HCT116 (cell line): ENCODE results near the gene CCDC89. TPM values are rescaled to one million over a fixed set of nuclear protein-coding genes. Genes with fewer than 3 reads are reported as not detected.

Source experiments
- ATAC-seq: fragments of 200-7000 bp; cut with Tn5 transposase; 2 replicates; pipeline ENCODE4 v1.9.1; 2020; ENCODE audit warnings: mild to moderate bottlenecking, moderate library complexity
- BruUV-seq: library from RNA; stranded (reverse); fragments of 400-500 nt; replicated peaks from 2 replicates; lab custom pipeline; 2021; lab: Mats Ljungman, UMichigan
- CTCF ChIA-PET: fragments of 300-600 bp; sonication (Branson Sonifier 250); formaldehyde crosslinking; loops from one replicate; lab custom pipeline; 2021; ENCODE audit warnings: antibody characterized with exemption; lab: Charles Lee
- POLR2A ChIA-PET: fragments of 300-600, 350-600 bp; sonication (Branson Sonifier 250); formaldehyde crosslinking; loops from one replicate; lab custom pipeline; 2021; ENCODE audit warnings: antibody characterized with exemption; lab: Charles Lee
- RAD21 ChIA-PET, 2 experiments: fragments of 300-600 bp; sonication (Branson Sonifier 250); formaldehyde crosslinking; loops; one replicate each; lab custom pipeline; 2023; ENCODE audit warnings: low total read pairs in 2 of 2; ENCODE audit not compliant: uncharacterized antibody in 2 of 2, unreplicated experiment in 2 of 2, low non-redundant PET in 1 of 2; lab: Charles Lee
- DNase-seq: peaks from one replicate; pipeline ENCODE4 v3.0.0-alpha.2; 2010; ENCODE audit warnings: low read depth, low spot score
- H2AFZ ChIP-seq: fragments of 200-600 bp; shearing (Covaris generic), sonication (generic); 2 replicates; pipeline ENCODE4 v1.6.1; 2017; ENCODE audit warnings: low read depth, mixed run types, mixed read lengths, antibody characterized with exemption, low read length; ENCODE audit not compliant: poor library complexity, severe bottlenecking
- H3K27ac ChIP-seq: 2 replicates; pipeline ENCODE4 v1.5.1; 2012; ENCODE audit warnings: low read depth, low read length
- H3K27me3 ChIP-seq: fragments of 200-600 bp; sonication (generic); 2 replicates; pipeline ENCODE4 v1.6.1; 2016; ENCODE audit warnings: mixed run types, low read length, mixed read lengths; ENCODE audit not compliant: insufficient read depth
- H3K36me3 ChIP-seq, 2 experiments: fragments of 200-500 bp in 1 of 2; fragments of 200-600 bp in 1 of 2; sonication (Bioruptor generic) in 1 of 2; sonication (generic) in 1 of 2; 2 replicates each; pipeline versions ENCODE4 v1.5.1 to v1.6.1; 2014 to 2016; ENCODE audit warnings: low read length in 2 of 2, inconsistent platforms in 1 of 2, mixed read lengths in 1 of 2, mixed run types in 1 of 2; ENCODE audit not compliant: insufficient read depth in 2 of 2, control insufficient read depth in 1 of 2
- H3K4me1 ChIP-seq, 2 experiments: fragments of 200-600 bp in 1 of 2; sonication (generic) in 1 of 2; 2 replicates each; pipeline versions ENCODE4 v1.5.1 to v1.6.1; 2012 to 2017; ENCODE audit warnings: low read length in 2 of 2, inconsistent platforms in 1 of 2, mild to moderate bottlenecking in 1 of 2, mixed read lengths in 1 of 2, mixed run types in 1 of 2, moderate library complexity in 1 of 2; ENCODE audit not compliant: insufficient read depth in 2 of 2, control insufficient read depth in 1 of 2
- H3K4me2 ChIP-seq: fragments of 200-600 bp; sonication (generic); 2 replicates; pipeline ENCODE4 v1.6.1; 2017; ENCODE audit warnings: mixed run types, low read length, mixed read lengths
- H3K4me3 ChIP-seq, 2 experiments: fragments of 200-600 bp in 1 of 2; sonication (generic) in 1 of 2; replicated peaks in 1 of 2; 2 replicates each; pipeline ENCODE4 v1.5.1; 2011 to 2016; ENCODE audit warnings: low read length in 2 of 2, control low read depth in 1 of 2, low read depth in 1 of 2, mild to moderate bottlenecking in 1 of 2, mixed read lengths in 1 of 2, mixed run types in 1 of 2
- H3K79me2 ChIP-seq: fragments of 200-600 bp; sonication (generic); 2 replicates; pipeline ENCODE4 v1.6.1; 2017; ENCODE audit warnings: mild to moderate bottlenecking, mixed run types, low read length, moderate library complexity, mixed read lengths; ENCODE audit not compliant: insufficient read depth
- H3K9ac ChIP-seq: fragments of 200-600 bp; sonication (generic); 2 replicates; pipeline ENCODE4 v1.6.1; 2016; ENCODE audit warnings: low read length, mixed read lengths
- H3K9me2 ChIP-seq: fragments of 200-600 bp; sonication (generic), shearing (Covaris generic); 2 replicates; pipeline ENCODE4 v1.6.1; 2017; ENCODE audit warnings: mixed run types, mild to moderate bottlenecking, moderate library complexity; ENCODE audit not compliant: insufficient read depth
- H3K9me3 ChIP-seq, 2 experiments: fragments of 200-500 bp in 1 of 2; fragments of 200-600 bp in 1 of 2; sonication (Bioruptor generic) in 1 of 2; sonication (generic) in 1 of 2; 2 replicates each; pipeline ENCODE4 v1.6.1; 2014 to 2017; ENCODE audit warnings: low read length in 2 of 2, mixed read lengths in 2 of 2, inconsistent platforms in 1 of 2, low read depth in 1 of 2, mild to moderate bottlenecking in 1 of 2, mixed run types in 1 of 2, moderate library complexity in 1 of 2; ENCODE audit not compliant: control insufficient read depth in 1 of 2, insufficient read depth in 1 of 2
- H4K20me1 ChIP-seq: fragments of 200-600 bp; sonication (generic), shearing (Covaris generic); 2 replicates; pipeline ENCODE4 v1.6.1; 2017; ENCODE audit warnings: mixed run types, mild to moderate bottlenecking, moderate library complexity; ENCODE audit not compliant: insufficient read depth
- CBX3 ChIP-seq: IDR thresholded peaks from 2 replicates; pipeline ENCODE4 v1.6.1; 2012; ENCODE audit warnings: low read depth
- EGR1 ChIP-seq: IDR thresholded peaks from 2 replicates; pipeline ENCODE4 v1.6.1; 2012; ENCODE audit warnings: low read depth
- ELF1 ChIP-seq: IDR thresholded peaks from 2 replicates; pipeline ENCODE4 v1.6.1; 2012; ENCODE audit warnings: low read depth, borderline replicate concordance
- EZH2phosphoT487 ChIP-seq: fragments of 200-600 bp; IDR thresholded peaks from 2 replicates; pipeline ENCODE4 v1.6.1; 2018; ENCODE audit warnings: antibody characterized with exemption, borderline replicate concordance
- FOSL1 ChIP-seq: IDR thresholded peaks from 2 replicates; pipeline ENCODE4 v1.6.1; 2012; ENCODE audit warnings: low read depth
- RAD21 ChIP-seq: IDR thresholded peaks from 2 replicates; pipeline ENCODE4 v1.6.1; 2012; ENCODE audit warnings: low read depth, mild to moderate bottlenecking
- YY1 ChIP-seq: IDR thresholded peaks from 2 replicates; pipeline ENCODE4 v1.6.1; 2011; ENCODE audit warnings: low read length, low read depth, moderate library complexity, mild to moderate bottlenecking; ENCODE audit not compliant: insufficient replicate concordance; ENCODE audit errors: extremely low read depth
- ZBTB33 ChIP-seq: IDR thresholded peaks from 2 replicates; pipeline ENCODE4 v1.6.1; 2011; ENCODE audit warnings: mild to moderate bottlenecking, low read length, moderate library complexity; ENCODE audit not compliant: insufficient replicate concordance; ENCODE audit errors: extremely low read depth
- ZFX ChIP-seq: fragments of 450-650 bp; IDR thresholded peaks from 2 replicates; pipeline ENCODE4 v1.6.1; 2017
- ZNF274 ChIP-seq: fragments of 200-500 bp; sonication (Bioruptor generic); IDR thresholded peaks from 2 replicates; pipeline ENCODE4 v1.6.1; 2014; ENCODE audit warnings: mild to moderate bottlenecking, low read depth, low read length, inconsistent platforms
- intact Hi-C: fragments of 100-400 bp; cut with micrococcal nuclease; formaldehyde crosslinking; loops from 2 replicates; pipeline ENCODE4 v1.10.0; 2022
- total RNA-seq: library from RNA; stranded (reverse); gene quantifications from one replicate; pipeline ENCODE4 v1.2.1, GENCODE V29; 2021; ENCODE audit not compliant: unreplicated experiment
- TF ChIP-seq, protein P1 (sequence below), 3 experiments: fragments of 200-600 bp in 1 of 3; sonication (generic) in 1 of 3; IDR thresholded peaks in 2 of 3; conservative IDR thresholded peaks in 1 of 3; 2 replicates each; pipeline ENCODE4 v1.5.1; 2012 to 2017; ENCODE audit warnings: low read depth in 2 of 3, low read length in 2 of 3, antibody characterized with exemption in 1 of 3, borderline replicate concordance in 1 of 3, control low read depth in 1 of 3, mild to moderate bottlenecking in 1 of 3, mixed read lengths in 1 of 3, mixed run types in 1 of 3, moderate library complexity in 1 of 3; ENCODE audit not compliant: insufficient read depth in 1 of 3
- TF ChIP-seq, protein P2 (sequence below): IDR thresholded peaks from 2 replicates; pipeline ENCODE4 v1.6.1; 2012; ENCODE audit warnings: low read depth

The CCDC89 gene
- total RNA-seq, 1 experiment from 2014 or later: 0.22 TPM

- no peak overlapping the region for H2AFZ ChIP-seq
- DNase-seq (no peak), ATAC-seq (no peak)
- no peaks in the 10 kb centered on the region for H3K27me3 ChIP-seq
- ChIA-PET POLR2A (no interaction called here), CTCF (no interaction called here), RAD21 (no interaction called here)
- intact Hi-C loops: loop anchor here (10.0 kb wide), 1 partner anchor 127 kb away; no protein-coding TSS in a partner anchor
- H3K4me2 ChIP-seq: no peak overlapping the region
- H3K27ac ChIP-seq: no peak overlapping the region
- H4K20me1 ChIP-seq: no peaks in the 10 kb centered on the region
- no peaks in the 10 kb centered on the region for H3K9me3 ChIP-seq
- H3K36me3 ChIP-seq: no peaks in the 10 kb centered on the region
- TF ChIP-seq, protein P1, sequence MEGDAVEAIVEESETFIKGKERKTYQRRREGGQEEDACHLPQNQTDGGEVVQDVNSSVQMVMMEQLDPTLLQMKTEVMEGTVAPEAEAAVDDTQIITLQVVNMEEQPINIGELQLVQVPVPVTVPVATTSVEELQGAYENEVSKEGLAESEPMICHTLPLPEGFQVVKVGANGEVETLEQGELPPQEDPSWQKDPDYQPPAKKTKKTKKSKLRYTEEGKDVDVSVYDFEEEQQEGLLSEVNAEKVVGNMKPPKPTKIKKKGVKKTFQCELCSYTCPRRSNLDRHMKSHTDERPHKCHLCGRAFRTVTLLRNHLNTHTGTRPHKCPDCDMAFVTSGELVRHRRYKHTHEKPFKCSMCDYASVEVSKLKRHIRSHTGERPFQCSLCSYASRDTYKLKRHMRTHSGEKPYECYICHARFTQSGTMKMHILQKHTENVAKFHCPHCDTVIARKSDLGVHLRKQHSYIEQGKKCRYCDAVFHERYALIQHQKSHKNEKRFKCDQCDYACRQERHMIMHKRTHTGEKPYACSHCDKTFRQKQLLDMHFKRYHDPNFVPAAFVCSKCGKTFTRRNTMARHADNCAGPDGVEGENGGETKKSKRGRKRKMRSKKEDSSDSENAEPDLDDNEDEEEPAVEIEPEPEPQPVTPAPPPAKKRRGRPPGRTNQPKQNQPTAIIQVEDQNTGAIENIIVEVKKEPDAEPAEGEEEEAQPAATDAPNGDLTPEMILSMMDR (IDR thresholded peaks at IDR 0.05 in 2 of 3, conservative IDR thresholded peaks at IDR 0.05 in 1 of 3; ENCODE audit: borderline replicate concordance in 1 of 3, insufficient read depth in 1 of 3, low read depth in 2 of 3, low read length in 2 of 3): no peak
- TF ChIP-seq YY1 (no peak), FOSL1 (no peak), EZH2phosphoT487 (no peak)
- no peak overlapping the region for H3K4me3 ChIP-seq
- H3K79me2 ChIP-seq: no peaks in the 10 kb centered on the region
- H3K9me2 ChIP-seq: no peaks in the 10 kb centered on the region
- peaks cover 0 to 4% of the 10 kb centered on the region in 2 experiments; a peak in 1 of 4 replicates for H3K4me1 ChIP-seq
- H3K9ac ChIP-seq: no peak overlapping the region
- no TSS peak for BruUV-seq
These were observed 11.8 kb upstream of the CCDC89 start for GRCh38 chr11:85697747-85698146.

DNA sequence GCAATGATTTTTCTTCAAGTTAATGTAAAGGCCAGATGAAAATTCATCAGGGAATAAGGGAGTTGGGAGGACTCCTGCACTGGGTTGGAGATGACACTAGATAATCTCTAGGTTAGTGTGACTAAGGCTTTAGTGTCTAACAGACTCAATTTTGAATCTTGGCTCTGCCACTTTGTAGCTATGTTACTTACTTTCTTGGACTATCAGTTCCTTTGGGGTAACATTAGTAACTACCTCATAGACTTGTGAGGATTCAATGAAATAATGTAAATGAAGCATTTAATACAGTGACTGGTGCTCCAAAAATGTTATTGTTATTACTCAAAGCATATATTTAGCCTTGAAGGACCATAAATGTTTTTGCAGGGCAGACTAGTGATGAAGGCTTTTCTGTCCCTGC lies 9.6 kb upstream of the CCDC89 start:
- ChIA-PET CTCF (interaction anchor here (1.1 to 1.5 kb wide), 4 partner anchors 9 to 149 kb away, joined by 3 to 5 read pairs (median 4); no protein-coding TSS in a partner anchor), RAD21 (interaction anchor here in 1 of 2 experiments (0.6 kb wide), 1 partner anchor 148 kb away, joined by 3 read pairs; no protein-coding TSS in a partner anchor), POLR2A (no interaction called here)
- Histone ChIP-seq H3K9me2 (no peaks in the 10 kb centered on the region), H3K79me2 (no peaks in the 10 kb centered on the region), H3K27ac (no peak overlapping the region), H3K4me3 (no peak overlapping the region), H4K20me1 (no peaks in the 10 kb centered on the region), H3K27me3 (no peaks in the 10 kb centered on the region), H3K9me3 (no peaks in the 10 kb centered on the region), H3K4me1 (peaks cover 0 to 4% of the 10 kb centered on the region in 2 experiments; a peak in 1 of 4 replicates), H3K36me3 (no peaks in the 10 kb centered on the region), H2AFZ (no peak overlapping the region), H3K9ac (no peak overlapping the region), H3K4me2 (no peak overlapping the region)
- DNase-seq (no peak), ATAC-seq (no peak)
- no TSS peak for BruUV-seq
- intact Hi-C loops: loop anchor here (10.0 kb wide), 1 partner anchor 129 kb away; no protein-coding TSS in a partner anchor
- TF ChIP-seq ZNF274 (no peak), CBX3 (no peak), ZBTB33 (no peak), ZFX (no peak), EGR1 (no peak), ELF1 (no peak), RAD21 (no peak)
- TF ChIP-seq, protein P2, sequence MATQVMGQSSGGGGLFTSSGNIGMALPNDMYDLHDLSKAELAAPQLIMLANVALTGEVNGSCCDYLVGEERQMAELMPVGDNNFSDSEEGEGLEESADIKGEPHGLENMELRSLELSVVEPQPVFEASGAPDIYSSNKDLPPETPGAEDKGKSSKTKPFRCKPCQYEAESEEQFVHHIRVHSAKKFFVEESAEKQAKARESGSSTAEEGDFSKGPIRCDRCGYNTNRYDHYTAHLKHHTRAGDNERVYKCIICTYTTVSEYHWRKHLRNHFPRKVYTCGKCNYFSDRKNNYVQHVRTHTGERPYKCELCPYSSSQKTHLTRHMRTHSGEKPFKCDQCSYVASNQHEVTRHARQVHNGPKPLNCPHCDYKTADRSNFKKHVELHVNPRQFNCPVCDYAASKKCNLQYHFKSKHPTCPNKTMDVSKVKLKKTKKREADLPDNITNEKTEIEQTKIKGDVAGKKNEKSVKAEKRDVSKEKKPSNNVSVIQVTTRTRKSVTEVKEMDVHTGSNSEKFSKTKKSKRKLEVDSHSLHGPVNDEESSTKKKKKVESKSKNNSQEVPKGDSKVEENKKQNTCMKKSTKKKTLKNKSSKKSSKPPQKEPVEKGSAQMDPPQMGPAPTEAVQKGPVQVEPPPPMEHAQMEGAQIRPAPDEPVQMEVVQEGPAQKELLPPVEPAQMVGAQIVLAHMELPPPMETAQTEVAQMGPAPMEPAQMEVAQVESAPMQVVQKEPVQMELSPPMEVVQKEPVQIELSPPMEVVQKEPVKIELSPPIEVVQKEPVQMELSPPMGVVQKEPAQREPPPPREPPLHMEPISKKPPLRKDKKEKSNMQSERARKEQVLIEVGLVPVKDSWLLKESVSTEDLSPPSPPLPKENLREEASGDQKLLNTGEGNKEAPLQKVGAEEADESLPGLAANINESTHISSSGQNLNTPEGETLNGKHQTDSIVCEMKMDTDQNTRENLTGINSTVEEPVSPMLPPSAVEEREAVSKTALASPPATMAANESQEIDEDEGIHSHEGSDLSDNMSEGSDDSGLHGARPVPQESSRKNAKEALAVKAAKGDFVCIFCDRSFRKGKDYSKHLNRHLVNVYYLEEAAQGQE: no peak
